ENCODE measurements around the gene PPFIA2.

DNA sequence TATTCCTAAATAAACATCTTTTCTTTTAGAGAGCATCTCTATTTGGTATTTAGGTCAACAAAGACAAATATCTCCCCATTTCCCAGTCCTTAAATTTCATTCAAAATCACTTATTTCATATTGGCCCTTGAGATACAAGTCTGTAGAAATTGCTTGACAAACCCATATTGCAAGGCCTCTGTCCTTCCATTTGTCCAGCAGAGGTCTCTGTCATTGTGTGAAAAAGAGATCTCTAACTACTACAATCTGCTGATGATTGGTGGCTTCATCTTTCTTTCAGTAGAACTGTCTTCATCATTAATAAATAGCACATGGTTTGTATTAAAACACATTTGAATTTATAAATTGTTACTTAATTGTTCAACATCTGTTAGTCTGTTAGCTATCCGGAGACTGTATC lies 428.7 kb downstream of the PPFIA2 start:
- TF ChIP-seq, protein P1, sequence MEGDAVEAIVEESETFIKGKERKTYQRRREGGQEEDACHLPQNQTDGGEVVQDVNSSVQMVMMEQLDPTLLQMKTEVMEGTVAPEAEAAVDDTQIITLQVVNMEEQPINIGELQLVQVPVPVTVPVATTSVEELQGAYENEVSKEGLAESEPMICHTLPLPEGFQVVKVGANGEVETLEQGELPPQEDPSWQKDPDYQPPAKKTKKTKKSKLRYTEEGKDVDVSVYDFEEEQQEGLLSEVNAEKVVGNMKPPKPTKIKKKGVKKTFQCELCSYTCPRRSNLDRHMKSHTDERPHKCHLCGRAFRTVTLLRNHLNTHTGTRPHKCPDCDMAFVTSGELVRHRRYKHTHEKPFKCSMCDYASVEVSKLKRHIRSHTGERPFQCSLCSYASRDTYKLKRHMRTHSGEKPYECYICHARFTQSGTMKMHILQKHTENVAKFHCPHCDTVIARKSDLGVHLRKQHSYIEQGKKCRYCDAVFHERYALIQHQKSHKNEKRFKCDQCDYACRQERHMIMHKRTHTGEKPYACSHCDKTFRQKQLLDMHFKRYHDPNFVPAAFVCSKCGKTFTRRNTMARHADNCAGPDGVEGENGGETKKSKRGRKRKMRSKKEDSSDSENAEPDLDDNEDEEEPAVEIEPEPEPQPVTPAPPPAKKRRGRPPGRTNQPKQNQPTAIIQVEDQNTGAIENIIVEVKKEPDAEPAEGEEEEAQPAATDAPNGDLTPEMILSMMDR (conservative IDR thresholded peaks at IDR 0.05), result no peak
- TF ChIP-seq EZH2 (IDR thresholded peaks at IDR 0.05; ENCODE audit: low read depth), result no peak

All from PC-9 (cell line).